CD4-positive, alpha-beta T cell treated with Interleukin-17A for 4 hours (primary cell): ENCODE data around the gene CDC42SE2.
"Not testable (repeated sequence)": the region's sequence is repeated elsewhere in the genome, so short reads cannot be mapped to it uniquely, and the experiment has no call there.

Experiments used
- DNase-seq: peaks from one replicate; pipeline ENCODE4 v3.0.0-alpha.2; 2020; ENCODE audit warnings: mixed read lengths

CDC42SE2 gene

DNA sequence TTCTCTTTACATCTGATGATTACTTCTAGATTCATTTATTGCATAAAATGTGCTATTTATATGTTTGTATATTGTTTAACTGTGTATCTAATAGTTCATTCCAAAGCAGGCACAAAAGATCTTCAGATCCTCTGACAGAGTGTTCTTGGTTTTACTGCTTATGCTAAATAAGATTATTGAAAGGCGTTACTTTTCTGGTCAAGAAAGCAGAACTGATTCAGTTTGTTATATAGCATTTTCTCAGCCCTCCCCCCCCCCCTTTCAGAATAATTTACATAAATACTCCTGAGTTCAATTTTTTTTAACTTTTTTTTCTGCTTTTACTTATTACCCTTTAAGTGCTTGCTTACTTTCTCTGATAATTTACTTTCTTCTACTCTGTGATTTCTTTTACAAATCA lies 15.4 kb downstream of the CDC42SE2 start:
- no peak for DNase-seq

DNA sequence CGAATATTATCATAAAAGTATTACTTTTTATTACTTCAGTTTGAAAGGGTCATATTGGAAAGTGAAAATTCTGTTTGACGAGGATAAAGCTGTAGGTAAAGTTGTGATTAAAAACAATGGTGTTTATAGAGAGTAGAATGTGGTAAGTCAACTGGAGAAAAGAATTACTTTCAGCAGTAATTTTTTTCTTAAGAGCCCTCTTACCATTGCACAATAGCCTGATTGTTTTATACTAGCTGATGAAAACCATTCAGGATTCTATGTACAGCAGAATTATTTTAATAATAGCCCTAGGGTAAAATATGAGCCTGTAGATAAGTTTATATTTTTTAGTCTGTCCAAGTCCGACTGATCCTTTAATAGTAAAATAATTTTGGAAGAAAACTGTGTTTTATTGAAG lies 16.6 kb downstream of the CDC42SE2 start:
- DNase-seq = no peak

DNA sequence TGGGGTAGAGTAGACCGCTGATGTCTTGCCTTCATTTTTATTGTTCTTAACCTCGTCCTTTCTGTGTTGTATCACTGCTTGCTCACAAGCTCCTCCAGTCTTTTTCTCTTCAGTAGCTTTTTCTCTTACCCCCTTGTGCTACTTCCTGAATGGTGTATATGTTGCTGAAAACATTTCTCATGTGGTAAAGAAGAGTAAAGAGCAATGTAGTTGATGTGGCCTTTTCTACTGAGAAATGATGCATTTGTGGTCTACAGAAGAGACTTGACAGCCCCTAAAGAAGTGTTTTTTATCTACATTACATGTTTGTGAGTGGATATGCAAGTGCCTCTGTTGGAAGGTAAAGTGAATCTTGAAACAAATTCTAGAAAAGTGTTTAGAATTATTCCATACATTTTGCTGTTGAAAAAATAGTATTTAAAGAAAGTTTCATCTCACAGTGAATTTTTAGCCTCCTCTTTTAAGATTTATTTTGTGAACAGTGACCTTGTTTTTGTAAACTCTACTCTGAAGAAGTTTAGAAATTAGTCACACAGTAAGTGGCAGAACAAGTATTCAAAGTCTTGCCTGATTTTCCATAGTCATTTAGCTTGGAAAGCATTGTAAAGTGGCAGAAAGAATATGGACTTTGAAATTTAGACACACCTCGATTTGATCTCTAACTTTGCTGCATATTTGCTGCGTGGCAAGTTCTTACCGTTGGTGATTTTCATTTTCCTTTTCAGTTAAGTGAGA lies 17.4 kb downstream of the CDC42SE2 start:
- DNase-seq = peak; percentile 14

DNA sequence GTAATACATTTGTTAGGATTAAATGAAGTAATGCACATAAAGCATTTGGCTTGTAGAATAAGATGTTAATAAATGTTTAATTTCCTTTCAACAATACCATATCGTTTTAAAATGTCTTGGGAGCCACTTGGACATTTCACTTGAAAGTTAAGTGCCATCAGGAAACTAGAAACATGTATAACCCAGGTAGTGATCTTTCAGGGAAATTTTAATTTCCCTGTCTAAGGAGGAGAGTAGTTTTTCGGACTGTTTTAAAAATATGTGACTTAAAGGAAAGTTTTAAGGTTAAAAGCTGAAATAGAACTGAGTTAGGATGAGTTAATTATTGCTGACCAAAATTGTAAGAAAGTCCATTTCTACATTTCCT lies 18.0 kb downstream of the CDC42SE2 start:
- DNase-seq = no peak

DNA sequence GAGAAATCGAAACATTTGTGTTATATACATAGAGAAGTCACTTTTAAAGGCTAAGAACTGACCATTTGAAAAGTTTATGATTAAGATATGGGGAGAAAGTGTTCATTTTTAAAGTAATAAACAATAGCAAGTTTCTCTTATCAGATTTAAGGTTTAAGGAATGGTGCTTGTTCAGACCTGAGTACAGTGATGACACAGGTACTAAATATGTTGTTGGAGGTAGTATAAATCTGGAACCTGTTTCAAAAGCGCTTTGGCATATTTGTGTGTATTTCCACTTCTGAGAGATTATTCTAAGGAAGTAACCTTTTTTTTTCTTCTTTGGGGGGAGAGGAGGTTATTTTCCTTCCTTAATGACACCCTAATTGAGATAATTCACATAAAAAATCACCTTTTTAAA lies 18.4 kb downstream of the CDC42SE2 start:
- no peak for DNase-seq

DNA sequence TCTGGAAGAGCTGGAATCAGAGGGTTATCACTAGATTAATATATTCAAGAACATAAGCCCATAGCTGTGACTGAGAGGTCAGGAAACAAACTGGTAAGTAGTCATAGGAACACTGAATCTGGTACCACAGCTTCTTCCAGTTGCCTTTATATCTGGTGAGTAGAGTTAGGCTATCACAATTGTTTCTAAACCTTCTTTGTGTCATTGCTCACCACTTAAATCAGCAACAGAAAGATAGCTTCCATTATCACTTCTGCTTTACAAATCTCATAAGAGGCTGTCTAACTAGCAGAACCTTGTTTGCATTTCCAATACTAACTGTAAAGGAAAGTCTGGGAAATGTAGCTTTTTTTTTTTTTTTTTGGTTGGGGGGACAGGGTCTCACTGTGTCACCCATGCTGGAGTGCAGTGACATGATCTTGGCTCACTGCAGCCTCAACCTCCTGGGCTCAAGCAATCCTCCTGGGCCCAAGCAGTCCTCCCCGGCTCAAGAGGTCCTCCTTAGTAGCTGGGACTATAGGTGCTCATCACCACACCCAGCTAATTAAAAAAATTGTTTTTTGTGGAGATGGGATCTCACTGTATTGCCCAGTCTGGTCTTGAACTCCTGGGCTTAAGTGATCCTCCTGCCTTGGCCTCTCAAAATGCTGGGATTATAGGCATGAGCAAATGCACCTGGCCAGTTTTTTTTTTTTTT lies 22.0 kb downstream of the CDC42SE2 start:
- no peak for DNase-seq

DNA sequence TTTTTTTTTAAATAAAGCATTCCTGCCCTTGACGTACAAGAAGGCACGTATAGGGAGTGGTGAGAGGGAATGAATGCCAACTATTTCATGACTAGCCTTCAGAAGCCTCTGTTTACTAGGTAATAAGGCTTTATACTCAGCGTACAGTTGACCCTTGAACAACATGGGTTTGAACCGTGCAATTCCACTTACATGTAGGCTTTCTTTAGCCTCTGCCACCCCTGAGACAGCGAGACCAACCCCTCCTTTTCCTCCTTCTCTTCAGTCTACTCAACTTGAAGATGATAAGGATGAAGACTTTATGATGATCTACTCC lies 22.5 kb downstream of the CDC42SE2 start:
- DNase-seq = no peak

DNA sequence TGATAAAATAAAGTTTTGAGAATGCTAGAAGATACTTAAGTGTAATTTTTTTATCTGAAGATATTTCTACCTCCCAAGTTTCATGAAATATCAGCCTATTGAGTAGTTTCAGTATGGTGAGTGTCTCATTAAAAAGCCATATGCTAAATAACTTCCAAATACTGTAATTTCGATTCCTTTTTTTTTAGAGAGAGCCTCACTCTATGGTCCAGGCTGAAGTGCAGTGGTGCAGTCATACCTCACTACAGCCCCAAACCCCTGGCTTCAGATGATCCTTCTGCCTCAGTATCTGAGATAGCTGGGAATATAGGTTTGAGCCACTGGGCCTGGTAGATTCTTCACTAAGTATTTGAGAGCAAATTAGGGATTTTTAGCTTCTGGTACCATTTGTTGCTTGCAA lies 24.5 kb downstream of the CDC42SE2 start:
- no peak for DNase-seq

DNA sequence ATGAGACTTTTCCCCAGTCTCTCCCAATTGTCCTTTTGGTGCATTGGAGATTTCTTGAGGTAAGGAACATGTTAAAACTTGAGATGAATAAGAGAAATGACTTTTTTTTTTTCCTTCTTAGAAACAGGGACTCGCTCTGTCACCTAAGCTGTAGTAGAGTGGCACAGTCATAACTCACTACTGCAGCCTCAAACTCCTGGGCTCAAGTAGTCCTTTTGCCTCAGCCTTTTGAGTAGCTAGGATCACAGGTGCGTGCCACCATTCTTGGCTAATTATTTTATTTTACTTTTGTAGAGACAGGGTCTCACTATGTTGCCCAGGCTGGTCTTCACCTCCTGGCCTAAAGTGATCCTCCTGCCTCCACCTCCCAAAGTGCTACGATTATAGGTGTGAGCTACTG lies 25.9 kb downstream of the CDC42SE2 start:
- DNase-seq = peak; percentile 30

DNA sequence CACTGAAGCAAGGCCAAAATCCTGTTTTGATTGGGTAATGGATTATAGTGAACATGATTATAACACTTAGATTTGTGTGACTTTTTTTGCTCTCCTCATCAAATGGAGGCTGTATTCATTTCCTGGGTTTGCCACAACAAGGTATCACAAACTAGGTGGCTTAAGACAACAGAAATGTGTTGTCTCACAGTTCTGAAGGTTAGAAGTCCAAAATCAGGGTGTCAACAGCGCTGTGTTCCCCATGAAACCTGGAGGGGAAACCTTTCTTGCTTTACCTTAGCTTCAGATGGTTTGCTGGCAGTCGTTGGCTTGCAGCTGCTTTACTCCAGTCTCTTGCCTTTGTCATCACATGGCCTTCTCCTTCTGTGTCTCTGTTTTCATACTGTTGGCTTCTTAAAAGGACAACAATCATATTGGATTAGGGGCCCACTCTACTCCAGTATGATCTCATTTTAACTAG lies 32.4 kb downstream of the CDC42SE2 start:
- peak; percentile 41 for DNase-seq

DNA sequence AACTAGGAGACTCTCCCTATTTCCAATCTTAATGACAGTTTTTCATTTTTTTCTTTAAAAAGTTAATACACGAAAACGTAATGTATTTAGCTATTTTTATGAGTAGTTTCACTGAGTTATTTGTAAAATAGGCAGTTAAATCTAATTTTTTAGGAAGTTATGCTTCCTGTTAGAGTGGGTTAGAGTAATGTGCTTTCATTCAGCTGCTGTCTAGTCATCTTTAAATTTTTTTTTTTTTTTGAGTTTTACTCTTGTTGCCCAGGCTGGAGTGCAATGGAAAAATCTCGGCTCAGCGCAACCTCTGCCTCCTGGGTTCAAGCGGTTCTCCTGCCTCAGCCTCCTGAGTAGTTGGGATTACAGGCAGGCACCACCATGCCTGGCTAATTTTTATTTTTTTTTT lies 34.0 kb downstream of the CDC42SE2 start:
- no peak for DNase-seq

DNA sequence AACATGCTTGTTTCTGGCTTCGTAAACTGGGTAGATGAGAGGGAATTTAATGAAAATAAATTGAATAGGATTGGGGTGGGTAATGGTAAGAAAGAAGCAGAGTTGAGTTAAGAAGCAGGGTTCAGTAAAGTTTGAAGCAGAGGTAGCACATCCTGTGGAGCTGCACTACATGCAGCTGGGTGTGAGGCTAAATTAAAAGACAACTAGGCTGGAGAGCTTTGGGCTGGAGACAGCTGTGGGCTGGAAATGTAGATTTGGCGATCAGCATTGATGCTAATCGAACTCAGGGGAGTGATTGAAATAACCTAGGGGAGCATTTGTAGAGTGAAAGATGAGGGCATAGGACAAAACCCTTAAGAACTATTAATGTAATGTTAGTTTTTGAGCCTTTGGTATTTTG lies 35.6 kb downstream of the CDC42SE2 start:
- no peak for DNase-seq

DNA sequence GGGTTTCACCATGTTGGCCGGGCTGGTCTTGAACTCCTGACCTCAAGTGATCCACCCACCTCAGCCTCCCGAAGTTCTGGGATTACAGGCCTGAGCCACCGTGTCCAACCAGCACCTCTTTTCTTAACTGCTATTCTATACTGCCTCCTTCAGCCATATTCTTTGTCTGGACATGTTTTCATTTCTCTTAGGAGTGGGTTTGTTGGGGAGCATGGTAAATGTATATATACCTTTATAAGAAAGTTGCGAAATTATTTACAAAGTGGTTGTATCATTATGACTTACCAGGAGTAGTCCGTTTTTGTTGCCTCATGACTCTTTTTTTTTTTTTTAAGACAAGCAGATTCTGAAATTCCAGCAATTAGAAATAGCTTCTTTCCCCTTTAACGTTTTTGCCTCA lies 38.7 kb downstream of the CDC42SE2 start:
- no peak for DNase-seq

DNA sequence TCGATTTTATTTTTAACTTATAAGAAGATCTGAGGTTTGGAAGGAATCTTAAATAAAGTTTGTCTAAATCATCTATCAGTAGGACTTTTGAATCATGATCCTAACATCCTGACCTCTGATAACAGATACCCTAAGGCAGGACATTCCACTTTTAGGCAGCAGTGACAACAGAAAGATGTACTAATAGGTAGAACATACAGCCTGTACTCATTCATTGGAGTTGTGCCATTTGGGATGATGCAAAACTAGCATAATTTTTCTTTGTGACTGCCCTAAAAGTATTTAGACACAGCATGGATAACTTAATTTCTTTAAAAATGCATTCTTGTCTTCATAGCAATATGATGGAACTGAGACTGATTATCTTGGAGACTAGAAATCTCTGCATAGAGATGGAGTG lies 39.7 kb downstream of the CDC42SE2 start:
- DNase-seq = no peak

DNA sequence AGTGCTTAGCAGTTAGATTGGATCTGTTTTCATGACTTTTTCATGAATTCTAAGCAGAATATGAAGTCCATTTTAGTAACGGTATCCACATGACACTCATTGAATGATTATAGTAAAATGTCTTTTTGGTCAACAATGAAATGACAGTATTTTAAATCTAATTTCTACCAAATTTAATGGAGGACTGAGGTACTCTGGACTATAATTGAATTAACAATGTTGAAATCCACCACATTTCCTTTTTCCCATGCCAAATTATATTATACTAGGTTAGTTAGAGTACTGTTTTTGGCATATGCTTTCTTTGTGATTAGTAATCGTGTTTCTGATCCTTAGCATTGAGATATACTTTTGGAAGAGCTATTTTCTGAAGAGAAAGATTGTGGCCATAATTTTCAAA lies 40.6 kb downstream of the CDC42SE2 start:
- no peak for DNase-seq

DNA sequence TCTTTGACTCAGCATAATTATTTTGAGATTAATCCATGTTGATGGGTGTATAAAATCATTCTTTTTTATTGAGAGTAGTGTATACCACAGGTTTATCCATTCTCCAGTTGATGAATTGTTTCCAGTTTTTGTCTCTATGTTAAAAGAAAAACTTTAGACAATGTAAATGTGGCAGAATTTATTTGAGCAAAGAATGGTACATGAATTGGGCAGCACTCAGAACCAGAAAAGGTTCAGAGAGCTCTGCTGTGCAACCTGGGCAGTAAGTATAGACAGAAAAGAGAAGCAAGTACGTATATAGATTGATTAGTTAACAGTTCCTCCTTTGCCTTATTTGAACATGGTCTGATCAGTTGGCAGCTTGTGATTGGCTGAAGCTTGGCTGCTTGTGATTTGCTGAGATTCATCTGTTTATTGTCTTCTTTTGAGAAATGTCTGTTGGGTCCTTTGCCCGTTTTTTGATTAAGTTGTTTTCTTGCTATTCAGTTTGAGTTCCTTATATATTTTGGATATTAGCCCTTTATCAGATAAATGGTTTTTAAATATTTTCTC lies 41.4 kb downstream of the CDC42SE2 start:
- no peak for DNase-seq

DNA sequence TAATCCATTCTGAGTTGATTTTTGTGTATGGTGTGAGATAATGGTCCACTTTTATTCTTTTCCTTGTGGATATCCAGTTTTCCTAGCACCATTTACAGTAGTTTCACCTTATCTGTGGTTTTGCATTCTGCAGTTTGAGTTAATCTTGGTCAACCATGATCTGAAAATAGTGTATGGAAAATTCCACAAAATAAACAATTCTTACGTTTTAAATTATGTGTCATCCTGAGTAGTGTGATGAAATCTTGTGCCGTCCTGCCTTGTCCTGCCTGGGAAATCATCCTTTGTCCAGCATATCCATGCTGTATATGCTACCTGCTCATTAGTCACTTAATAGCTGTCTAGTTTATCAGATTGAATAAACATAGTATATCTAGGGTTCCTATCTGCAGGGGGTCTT lies 42.1 kb downstream of the CDC42SE2 start:
- DNase-seq = no peak

DNA sequence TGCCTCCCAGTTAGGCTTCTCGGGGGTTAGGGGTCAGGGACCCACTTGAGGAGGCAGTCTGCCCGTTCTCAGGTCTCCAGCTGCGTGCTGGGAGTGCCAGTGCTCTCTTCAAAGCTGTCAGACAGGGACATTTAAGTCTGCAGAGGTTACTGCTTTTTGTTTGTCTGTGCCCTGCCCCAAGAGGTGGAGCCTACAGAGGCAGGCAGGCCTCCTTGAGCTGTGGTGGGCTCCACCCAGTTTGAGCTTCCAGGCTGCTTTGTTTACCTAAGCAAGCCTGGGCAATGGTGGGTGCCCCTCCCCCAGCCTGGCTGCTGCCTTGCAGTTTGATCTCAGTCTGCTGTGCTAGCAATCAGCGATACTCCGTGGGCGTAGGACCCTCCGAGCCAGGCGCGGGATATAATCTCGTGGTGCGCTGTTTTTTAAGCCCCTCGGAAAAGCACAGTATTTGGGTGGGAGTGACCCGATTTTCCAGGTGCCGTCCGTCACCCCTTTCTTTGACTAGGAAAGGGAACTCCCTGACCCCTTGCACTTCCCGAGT lies 48.5 kb downstream of the CDC42SE2 start:
- not testable (repeated sequence) for DNase-seq

DNA sequence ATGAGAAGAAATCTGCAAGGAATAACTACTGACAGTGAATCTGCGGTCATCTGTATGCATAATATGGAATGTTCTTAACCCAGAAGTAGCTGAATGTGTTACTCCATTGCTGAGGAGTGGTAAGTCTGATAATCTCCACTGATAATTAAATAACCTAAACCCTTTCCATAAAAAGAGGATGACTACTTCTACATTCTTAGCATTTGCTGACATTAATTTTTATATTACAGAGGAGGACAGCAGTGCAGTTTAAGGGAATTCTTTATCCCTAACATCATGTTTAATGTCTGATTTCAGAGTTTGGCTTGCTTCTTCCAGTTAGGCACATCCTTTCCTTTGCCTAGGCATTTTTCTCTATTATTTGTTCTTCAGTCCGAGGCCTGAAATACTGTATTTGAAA lies 52.2 kb downstream of the CDC42SE2 start:
- DNase-seq = no peak

DNA sequence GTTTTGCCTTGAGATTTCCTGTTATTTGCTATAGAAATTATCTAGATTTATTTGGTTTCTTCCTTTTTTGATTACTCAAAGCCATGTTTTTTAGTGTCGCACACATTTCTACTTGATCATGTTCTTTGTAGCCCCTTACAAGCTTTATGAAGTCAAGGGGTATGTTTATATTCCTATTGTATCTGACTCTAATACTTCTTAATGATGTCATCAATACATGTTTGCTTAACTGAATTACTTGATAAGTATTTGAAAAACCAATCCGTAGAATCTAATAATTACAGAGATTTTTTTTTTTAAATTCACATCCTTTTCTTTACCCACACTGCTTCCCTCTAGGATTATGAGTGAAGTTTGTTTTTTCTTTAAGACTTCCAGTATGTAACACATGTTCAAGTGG lies 53.0 kb downstream of the CDC42SE2 start:
- DNase-seq = no peak

DNA sequence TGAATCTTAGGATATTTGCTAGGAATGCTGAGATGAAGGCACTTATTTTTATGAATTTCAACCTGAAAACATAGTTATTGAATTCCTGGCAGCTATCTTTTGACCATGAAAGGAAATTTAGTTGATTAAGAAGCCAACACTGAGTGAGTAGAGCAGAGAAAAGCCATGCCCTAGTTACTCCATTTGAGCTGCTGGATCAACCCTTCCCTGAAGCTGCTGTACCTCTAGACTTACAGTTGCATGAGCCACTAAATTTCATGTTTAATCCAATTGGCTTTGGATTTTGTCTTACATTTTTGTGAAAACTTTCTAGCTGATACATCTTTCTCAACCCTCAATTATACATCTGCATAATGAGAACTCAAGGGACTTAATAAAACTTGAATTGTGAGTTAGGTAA lies 54.6 kb downstream of the CDC42SE2 start:
- DNase-seq = no peak

DNA sequence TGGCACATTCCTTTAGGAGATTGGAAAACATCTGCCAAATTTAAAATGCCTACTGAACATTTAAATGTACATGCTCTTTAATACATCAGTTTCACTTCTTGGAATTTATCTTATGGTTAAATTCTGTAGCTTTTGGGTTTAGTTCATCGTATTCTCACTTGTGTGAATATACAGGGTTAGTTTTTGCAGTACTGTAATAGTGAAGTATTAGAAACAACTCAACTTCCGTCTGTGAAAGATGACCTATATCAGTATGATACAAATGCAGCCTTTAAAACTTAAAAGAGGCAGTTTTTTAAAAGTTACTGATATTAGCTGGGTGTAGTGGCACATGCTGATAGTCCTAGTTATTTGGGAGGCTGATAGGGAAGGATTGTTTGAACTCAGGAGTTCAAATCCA lies 57.2 kb downstream of the CDC42SE2 start:
- DNase-seq = no peak

DNA sequence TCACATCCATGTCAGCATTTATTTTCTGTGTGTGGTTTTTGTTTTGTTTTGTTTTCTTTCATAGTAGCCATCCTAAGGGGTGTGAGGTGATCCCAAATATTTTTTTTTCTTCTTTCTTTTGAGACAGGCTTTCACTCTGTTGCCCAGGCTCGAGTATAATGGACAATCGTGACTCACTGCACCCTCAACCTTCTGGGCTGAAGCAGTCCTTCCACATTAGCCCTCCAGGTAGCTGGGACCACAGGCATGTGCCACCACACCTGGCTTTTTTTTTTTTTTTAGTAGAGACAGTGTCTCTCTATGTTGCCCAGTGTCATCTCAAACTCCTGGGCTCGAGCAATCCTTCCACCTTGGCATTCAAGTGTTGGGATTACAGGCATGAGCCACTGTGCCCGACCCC lies 59.1 kb downstream of the CDC42SE2 start:
- DNase-seq = no peak

DNA sequence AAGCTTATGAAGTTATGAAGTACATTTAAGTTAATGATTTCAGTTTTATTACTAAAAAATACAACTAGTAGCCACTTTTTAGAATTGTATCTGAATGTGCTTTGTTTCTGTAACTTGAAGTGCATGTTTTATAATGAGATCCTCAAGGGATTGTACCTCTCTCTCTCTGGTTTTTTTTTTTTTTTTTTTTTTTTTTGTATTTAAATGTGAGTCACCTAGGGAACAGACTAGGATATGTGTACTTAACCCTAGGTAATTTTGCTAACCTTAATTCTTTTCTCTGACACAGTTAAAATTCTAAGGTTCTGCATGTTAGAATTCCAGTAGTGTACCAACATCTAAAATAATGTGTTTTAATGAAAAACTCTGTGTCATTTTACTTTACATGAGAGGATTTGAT lies 59.5 kb downstream of the CDC42SE2 start:
- DNase-seq = no peak
